HG03159 (cell line): ENCODE measurements around the gene KLK6.

Experiments used
- ATAC-seq: cut with Tn5 transposase; IDR thresholded peaks from one replicate; pipeline ENCODE4 v1.9.1; 2021; ENCODE audit warnings: mild to moderate bottlenecking, moderate library complexity; ENCODE audit not compliant: unreplicated experiment

The KLK6 gene

GRCh38 chr19:50959731-50960500 lies 9.5 kb downstream of the KLK6 start:
- no peak for ATAC-seq

DNA sequence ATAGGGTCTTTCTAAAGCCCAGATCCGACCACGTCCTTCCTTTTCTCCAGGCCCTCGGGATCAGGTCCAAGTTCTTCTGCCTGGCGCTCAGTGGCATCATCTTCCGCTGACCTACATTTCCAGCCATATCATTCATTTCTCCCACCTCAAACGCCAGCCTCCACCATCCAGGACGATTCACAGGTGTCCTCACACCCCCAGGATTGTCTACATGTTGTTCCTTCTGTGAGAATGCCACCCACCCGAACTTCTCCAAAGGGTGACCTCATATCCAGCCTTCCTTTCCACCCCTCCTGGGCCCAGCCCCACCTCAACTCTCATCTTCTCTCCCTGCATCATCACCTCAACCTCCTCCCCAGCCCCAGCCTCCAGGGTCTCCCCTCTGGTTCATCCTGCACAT lies 11.8 kb downstream of the KLK6 start:
- no peak for ATAC-seq

- no peak for ATAC-seq
Measured at GRCh38 chr19:50952910-50953309, 16.5 kb downstream of the KLK6 start, which contains the start of gene KLK5. TSS of gene KLK5 (minus strand) at chr19:50953038. CDS start at chr19:50952657, 381 bp downstream.

DNA sequence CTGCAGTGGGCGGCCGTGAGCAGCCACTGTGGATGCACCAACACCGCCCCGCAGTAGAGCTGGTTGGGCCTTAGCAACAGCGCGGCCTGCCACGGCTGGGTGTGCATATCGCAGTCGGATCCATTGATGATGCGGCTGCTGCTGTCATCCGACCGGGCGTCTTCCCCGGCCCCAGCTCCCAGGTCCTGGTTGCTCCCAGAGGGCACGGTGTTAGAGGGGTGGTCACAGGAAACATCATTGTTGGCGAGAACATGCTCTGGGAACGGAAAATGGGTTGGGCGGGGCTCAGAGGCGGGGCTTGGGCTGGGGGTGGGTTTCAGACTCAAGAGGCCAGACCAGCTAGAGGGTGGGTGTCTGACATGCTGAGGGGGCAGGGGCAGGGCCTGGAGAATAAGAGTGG lies 19.5 kb downstream of the KLK6 start:
- no peak for ATAC-seq

DNA sequence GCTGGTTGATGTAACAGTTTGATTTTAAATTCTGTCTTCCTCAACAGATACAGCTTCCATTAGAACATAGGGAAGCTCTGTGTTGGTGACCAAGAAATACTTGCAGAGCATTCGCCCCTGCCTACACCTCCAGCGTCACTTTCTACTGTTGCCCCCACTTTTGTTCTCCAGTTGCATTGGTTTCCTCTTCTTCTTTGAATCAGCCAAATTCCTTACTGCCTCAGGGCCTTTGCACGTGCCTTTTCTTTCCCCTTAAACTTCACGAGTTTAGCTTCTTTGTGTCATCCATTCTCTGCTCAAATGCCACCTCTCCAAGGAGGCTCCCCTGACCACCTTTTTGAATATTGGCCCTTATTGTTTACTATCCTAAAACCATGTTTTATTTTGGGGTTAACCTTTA lies 22.3 kb downstream of the KLK6 start:
- no peak for ATAC-seq

- no peak for ATAC-seq
Measured at GRCh38 chr19:50944795-50945194, 24.6 kb downstream of the KLK6 start.

DNA sequence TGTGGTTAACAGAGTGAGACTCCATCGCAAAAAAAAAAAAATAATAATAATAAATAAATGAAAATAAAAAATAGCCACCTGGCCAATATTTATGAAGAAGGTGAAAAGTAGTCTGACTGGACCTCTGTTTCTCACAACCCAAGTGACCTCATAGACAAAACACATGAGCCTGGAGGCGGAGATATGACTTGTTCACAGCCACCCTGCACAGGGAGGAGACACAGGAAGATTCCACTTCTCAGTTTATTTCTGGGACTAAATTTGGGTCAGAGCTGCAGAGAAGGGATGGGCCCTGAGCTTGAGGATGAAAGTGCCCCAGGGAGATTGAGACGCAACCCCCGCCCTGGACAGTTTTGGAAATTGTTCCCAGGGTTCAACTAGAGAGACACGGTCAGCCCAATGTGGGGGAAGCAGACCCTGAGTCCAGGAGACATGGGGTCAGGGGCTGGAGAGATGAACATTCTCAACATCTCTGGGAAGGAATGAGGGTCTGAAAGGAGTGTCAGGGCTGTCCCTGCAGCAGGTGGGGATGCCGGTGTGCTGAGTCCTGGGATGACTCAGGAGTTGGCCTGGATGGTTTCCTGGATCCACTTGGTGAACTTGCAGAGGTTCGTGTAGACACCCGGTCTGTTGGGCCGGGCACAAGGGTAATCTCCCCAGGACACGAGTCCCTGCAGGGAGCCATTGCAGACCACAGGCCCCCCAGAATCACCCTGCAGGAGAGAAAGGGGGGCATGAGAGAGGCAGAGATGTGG lies 26.1 kb downstream of the KLK6 start:
- no peak for ATAC-seq

DNA sequence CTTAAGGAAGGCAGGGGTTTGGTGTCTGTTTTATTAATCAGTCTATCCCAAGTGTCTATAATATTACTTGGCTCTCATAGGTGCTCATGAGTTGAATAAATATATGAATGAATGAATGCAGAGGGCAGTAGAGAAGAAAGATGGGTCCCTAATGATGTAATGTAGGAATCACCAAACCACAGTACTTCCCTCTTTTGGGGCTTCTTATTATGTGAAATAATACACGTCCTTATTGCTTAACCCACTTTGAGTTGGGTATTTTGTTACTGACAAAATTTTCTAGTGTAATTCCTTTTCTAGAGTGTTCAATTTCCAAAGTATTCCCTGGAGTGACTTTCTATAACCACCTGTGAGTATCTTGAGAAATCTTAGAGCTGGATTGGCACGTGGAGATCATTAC lies 29.8 kb downstream of the KLK6 start:
- ATAC-seq = no peak

DNA sequence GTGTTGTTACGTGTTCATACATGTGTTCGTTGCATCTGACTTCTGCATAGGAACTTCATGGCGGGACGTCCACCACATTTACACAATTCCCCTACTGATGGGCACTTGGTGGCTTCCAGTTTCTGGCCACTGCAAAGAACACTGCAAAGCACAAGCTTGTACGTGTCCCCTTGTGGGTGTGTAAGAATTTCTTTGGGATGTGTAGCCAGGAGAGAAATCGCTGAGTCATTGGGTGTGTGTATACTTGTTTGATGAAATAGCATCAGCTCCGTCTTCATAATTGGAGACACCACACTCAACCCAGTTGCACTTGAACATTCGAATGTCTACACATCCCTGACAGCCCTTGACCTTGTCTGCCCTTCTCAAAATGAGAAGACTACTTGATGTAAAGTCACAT lies 35.8 kb downstream of the KLK6 start:
- no peak for ATAC-seq

DNA sequence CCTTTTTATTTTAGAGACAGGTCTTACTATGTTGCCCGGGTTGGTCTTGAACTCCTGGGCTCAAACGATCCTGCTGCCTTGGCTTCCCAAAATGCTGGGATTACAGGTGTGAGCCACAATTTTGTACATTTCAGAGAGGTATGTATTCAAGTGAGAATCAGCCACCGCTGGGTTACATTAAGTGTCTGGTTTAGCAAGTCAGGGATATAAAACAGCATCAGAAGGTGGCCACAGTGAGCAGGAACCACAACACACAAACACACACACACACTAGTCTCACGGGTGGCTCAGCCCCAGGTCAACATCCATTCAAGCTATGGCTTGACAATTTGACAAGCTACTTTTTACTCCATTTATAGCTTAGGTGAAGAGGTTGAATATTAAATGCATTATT lies 36.7 kb downstream of the KLK6 start:
- no peak for ATAC-seq

GRCh38 chr19:50932018-50932689 lies 37.2 kb downstream of the KLK6 start:
- ATAC-seq = no peak

DNA sequence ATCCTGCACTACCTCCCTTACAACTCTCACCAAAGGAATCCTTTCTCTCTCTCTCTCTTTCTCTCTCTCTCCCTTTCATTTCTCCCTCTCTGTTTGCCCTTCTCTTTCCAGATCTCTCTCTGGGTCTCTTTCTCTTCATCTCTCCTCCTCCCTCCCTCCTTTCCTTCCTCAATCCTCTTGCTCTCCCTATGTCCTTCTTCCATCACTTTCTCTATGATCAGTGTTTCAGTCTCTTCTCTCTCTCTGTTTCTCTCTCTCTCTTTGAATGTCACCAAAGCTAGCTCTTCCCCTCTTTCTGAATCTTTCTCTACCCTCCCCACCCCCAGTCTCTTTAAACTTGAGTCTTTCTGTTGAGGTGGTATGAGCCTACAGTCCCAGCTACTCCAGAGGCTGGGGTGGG lies 38.4 kb downstream of the KLK6 start:
- no peak for ATAC-seq

- ATAC-seq = no peak
Measured at GRCh38 chr19:50928831-50929230, 40.6 kb downstream of the KLK6 start.

DNA sequence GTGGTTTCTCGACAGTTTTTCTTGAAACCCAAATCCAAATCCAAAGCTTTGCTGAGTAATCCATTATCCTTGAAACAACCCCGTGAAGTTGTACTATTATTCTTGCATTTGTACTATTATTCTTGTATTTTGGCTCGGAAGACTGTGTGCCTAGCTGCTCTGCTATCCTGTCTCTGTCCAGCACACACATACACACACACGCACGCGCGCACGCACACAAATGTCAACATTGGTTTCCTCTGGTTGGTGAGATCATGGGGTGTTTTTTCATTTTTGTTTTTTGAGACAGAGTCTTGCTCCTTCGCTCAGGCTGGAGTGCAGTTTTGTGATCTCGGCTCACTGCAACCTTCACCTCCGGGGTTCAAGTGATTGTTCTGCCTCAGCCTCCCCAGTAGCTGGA lies 43.2 kb downstream of the KLK6 start:
- ATAC-seq = no peak

GRCh38 chr19:50925734-50926133 lies 43.7 kb downstream of the KLK6 start:
- no peak for ATAC-seq

- no peak for ATAC-seq
Measured at GRCh38 chr19:50924586-50924985, 44.8 kb downstream of the KLK6 start.

DNA sequence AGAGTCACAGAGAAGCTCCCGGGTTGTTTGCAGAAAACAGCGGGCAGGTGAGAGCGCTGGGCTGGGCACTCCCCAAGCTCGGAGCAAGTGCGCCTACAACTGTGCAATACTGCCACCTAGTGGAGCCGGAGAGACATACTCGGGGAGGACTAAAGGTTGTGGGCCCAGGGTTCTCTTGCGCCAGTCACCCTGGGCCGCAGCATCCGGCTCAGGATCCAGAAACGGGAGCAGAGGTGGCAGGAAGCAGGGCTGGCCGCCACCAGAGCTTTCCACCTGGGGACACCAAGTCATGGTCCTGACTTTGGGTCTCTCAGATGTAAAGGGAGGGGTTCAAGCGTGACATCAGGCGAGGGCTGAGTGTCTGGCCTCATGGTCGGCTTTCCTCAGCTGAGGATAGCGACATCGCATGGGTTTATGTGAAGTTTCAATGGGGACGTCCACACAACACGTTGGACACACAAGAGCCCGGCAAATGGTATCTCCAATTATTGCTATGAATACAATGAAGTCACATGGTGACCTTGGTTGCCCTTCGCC lies 47.0 kb downstream of the KLK6 start:
- ATAC-seq = peak; percentile 81

DNA sequence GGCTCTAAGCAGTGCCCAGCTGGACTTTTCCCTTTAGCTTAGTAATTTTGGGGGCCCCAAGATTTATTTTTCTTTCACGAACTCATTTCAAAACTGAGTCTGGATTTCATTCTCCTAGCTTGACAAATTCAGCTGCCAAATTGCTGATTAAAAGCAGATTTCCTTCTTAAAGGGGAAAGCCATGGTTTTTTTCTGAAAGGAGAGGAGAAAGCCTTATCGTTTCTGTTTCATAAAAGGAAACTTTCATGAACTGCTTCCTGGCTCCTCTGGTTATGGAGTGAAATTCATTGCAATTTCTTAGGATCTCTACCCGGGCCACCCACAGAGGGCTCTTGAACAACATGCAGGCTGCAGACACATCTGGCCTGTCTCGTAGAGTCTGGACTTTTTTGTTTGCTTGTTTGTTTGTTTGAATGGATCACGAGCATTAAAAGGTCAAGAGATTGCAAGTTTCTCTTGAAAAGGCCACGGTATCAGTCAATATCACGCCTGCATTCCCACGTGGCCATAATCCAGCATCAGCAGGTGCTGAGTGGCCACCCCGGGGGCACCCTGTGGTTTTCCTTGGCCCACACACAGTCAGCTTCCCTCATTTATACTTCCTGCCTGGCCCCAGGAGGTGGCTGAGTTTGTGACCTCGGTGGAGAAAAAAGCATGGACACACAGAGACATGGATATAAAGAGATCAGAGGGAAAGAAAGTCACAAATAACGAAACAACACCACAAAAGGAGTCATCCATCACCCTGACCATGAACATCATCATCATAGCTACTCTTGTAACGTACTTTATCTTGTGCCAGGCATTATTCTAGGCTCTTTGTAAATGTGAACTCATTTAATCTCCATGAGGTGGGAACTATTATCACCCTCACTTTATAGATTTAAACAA lies 47.7 kb downstream of the KLK6 start:
- peak; percentile 34 for ATAC-seq

GRCh38 chr19:50916069-50916468 lies 53.3 kb downstream of the KLK6 start:
- no peak for ATAC-seq
